ENCODE results near the gene NWD2. TPM values are rescaled to one million over a fixed set of nuclear protein-coding genes. Genes with fewer than 3 reads are reported as not detected.

NWD2 gene
- polyA plus RNA-seq, 10 donors: 0.03 to 0.50 (median 0.06) TPM; not detected in 4

DNA sequence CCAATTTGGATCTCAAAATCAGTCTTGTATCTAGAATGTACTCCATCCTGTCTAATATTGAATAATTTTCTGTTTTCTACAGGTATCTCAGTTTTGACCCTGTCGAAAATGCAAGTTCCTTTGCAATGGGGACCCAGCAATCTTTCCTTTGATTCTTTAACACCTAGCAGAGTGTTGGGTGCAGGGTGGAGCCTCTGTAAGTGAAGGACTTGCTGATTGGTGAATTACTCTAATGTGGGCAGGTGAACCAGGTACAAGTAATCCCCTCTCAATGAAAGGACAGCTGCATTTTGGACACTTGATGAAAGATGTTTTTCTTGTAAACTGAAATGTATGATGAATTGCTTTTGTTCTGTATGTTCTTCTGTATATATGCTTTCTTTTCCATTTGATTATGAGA, 54.9 kb downstream of the NWD2 start:
- no peak for DNase-seq

- no peak for DNase-seq
These were observed 60.1 kb downstream of the NWD2 start for GRCh38 chr4:37304612-37305011.

DNA sequence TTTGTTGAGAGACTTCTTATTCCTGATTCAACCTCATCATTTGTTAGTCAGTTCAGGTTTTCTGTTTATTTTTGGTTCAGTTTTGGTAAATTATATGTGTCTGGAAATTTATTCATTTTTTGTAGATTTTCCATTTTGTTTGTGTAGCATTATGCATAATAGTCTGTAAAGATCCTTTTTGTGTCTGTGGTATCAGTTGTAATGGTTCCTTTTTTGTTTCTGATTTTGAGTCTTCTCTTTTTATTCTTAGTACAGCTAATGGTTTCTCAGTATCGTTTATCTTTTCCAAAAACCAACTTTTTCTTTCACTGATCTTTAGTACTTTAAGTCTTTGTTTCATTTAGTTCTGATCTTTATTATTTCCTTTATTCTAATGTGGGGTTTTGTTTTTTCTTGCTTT, 61.4 kb downstream of the NWD2 start:
- no peak for DNase-seq

DNA sequence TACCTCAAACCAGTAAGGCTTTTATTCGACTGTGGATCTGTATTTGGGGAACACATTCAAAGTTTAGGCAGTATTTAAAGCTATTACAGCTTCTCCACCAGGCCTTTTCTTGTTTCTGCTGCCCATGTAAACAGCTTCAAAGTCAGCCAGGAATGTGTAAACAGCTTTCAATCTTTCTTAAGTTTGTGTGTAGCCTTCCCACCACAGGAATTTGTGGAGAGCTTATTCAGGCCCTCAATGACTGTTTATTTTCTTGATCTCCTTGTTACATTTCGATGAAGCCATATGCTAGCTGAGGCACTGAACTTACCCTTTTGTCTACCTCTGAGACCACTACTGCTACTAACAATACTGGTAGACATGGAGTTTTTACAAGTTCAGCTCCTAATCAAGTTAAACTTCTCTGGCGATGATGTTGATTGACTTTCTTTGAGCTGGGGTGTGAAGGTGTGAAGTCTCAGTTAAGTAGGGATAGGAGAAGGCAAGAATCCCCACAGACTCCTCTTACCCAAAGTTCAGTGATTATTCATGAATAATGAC, 72.6 kb downstream of the NWD2 start:
- no peak for DNase-seq

DNA sequence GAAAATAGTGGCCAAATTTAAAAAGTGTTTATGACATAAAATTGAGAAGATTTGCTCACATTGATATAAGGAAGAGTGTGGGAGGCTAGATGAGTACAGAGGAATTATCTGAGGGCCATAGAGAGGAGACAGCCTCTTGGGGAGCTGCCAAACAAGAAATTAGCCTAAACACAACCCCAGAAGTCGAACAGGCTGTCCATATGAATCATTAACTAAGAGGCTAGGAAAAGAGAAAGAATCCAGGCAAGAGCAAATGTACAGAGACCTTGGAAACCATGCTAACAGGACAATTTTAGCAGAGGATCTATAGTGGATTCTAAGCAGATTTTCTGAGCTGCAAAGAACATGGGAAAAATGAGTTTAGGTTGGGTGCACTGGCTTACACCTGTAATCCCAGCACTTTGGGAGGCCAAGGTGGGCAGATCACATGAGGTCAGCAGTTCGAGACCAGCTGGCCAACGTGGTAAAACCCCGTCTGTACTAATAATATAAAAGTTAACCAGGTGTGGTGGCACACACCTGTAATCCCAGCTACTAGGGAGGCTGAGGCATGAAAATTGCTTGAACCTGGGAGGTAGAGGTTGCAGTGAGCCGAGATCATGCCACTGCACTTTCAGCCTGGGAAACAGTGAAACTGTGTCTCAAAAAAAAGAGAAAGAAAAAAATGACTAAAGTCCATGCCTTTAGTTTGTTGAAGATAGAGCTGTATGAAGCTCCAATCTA, 76.1 kb downstream of the NWD2 start:
- DNase-seq: no peak

DNA sequence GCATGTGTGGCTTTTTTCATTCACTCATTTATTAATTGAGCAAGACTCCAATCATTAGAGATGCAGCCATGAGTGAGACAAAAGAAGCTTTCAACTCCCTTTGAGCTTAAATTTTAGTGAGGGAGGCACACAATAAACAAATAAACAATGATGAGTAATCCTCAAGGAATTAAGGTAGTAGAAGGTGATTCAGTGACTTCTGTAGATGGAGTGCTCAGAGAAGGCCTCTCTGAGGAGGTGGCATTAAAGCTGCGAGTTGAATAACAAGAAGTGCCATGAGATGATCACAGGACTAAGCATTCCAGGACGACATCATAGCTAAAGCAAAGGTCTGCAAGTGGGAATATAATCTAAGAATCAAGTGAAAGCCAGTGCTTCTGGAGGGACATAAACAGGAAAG, 77.6 kb downstream of the NWD2 start:
- DNase-seq: no peak

DNA sequence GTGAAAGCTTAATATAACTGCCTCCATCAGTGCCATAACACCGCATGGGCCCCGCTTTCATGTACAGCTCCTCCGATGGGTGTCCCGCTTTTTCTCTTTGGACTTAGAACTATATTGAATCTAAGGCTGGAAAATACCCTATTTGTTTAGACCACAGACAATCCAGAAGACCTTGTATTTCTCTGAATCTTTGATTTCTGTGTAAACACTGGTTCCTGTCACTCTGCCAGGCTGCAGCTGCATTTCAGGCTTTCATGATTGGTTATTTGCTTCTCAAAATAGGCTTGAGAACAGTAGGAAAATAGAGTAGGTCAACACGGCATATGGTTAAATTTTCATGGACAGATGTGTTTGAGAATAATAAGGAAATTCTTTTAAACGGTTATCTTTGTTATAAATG, 80.0 kb downstream of the NWD2 start:
- DNase-seq: peak in 2 of 3 donors; percentile 1 to 28

DNA sequence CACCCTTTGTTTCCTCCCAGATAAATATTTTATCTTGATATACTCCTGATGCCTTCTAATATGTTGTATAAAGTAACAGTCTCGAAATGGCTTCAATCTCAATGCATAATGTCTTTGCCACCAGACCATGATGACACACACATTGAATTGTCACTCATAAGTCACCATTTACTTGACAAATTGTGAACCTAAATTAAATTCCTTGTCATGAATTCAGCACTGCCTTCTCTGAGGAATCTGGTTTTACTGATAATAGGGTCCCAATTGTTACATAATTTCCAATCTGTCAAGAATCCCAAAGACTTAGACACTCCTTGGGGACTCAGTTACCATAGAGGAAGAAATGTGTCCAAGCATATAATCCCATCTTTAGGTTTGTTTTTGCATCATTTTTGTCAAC, 82.3 kb downstream of the NWD2 start:
- DNase-seq: no peak

- no peak for DNase-seq
These were observed 94.4 kb downstream of the NWD2 start for GRCh38 chr4:37338972-37339371.

- DNase-seq: no peak
These were observed 114.2 kb downstream of the NWD2 start for GRCh38 chr4:37358748-37359147.

GRCh38 chr4:37359261-37359660, 114.7 kb downstream of the NWD2 start:
- DNase-seq: peak in 1 of 3 donors; percentile 10

GRCh38 chr4:37365888-37366287, 121.3 kb downstream of the NWD2 start:
- no peak for DNase-seq

GRCh38 chr4:37367901-37368300, 123.4 kb downstream of the NWD2 start:
- DNase-seq: no peak

DNA sequence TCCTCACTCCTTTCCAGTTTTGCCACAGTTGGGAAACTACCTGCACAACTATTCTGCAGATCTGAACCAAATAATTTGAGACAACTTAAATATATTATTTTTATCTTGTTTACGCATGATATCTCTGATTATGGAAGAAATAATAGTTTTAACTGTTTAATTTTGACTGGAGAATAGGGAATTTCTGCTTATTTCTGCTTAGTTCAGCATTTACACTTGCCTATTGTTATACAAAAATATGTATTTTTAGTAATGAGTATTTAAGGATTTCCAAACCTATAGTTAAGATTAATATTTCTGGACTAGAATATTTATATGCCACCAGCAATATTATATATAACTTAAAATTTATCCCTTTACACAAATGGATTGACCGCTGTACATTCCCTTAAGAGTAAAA, 125.5 kb downstream of the NWD2 start:
- no peak for DNase-seq

DNA sequence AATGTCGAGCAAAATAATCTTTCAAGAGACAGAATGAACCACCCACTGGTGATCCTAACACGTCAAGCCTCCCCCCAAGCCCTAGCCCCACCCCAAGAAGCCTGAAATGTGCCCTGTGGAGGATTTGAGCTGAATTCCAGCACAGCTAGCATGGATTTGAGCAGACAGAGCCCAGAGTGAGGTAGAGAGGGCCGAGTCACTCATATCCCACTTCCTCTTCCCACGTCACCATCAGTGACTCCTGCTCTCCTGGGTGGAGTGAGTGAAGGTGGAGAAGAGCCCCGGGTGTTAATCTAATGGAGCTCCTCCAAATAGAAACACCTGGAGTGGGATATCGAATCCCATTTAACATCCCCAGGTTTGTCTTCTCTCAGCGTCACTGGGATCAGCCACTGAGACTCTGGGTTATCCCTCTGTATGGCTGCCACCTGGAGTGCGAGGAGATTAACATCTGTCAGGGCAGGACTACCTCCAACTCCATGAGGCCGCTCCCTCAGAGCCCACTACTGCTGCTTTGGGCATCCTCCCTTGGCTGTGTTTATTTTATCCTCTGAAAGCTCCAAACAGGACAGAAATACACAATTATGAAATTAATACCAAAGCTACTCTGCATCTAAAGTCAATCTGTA, 136.6 kb downstream of the NWD2 start:
- no peak for DNase-seq

- DNase-seq: peak; percentile 2 to 49 (median 17)
These were observed 139.2 kb downstream of the NWD2 start for GRCh38 chr4:37383579-37384229.

DNA sequence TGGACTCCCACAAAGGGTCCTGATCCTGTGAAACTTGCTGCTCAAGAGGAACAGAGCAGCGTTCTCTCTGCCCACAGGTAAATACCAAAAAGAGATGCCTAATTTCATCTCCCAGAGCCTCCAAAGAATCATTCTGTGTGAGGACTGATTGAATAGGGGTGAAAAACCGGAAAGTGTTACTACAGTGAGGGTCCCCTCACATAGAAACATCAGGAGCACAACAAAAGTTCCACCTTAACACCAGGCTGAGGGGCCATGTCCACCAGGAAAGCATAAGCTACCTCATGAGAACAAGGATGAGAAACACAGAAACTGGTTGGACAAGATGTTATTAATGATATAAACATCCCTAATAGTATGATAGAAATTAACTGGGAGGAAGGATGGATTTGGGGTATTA, 140.9 kb downstream of the NWD2 start:
- DNase-seq: no peak

GRCh38 chr4:37388681-37389365, 144.3 kb downstream of the NWD2 start:
- no peak for DNase-seq

- DNase-seq: no peak
These were observed 144.8 kb downstream of the NWD2 start for GRCh38 chr4:37389366-37389765.

DNA sequence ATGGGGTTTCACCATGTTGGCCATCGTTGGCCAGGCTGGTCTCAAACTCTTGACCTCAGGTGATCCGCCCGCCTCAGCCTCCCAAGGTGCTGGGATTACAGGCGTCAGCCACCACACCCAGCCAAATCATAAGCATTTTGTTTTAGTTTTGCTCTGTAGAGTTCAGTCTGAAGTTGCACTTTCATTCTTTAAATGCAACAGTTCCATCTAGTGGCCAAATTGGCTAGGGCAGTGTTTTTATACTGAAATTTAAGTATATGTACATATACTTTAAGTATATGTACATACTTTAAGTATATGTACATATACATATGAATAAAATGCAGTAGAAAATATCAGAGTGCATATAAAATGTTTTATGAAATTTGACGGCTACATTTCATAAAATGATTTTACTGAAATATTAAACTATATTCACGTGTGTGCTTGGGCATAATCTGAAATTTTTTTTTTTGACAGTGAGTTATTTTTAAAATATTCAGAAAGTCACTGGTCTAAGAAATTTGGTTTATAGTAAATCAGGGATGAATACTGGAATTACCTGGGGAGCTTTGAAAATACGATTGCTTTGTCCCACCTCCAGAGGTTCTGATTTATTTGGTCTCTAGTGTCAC, 145.5 kb downstream of the NWD2 start:
- DNase-seq: peak; percentile 25 to 69 (median 42)

- peak; percentile 6 to 49 (median 25) for DNase-seq
These were observed 148.1 kb downstream of the NWD2 start for GRCh38 chr4:37392521-37393255.

Measured in muscle of back (tissue), 11 donors.